Upper lobe of left lung (tissue), 6 donors: ENCODE data around the gene CERS1. TPM values are rescaled to one million over a fixed set of nuclear protein-coding genes. Genes with fewer than 3 reads are reported as not detected.

Experiments
- ATAC-seq, 2 donors: fragments of 200-7000 bp; cut with Tn5 transposase; one replicate each; pipeline ENCODE4 v1.9.1; 2022; ENCODE audit warnings: mild to moderate bottlenecking in 2 of 2, moderate library complexity in 2 of 2; ENCODE audit not compliant: low FRiP score in 2 of 2
- DNase-seq, 2 donors: peaks; one replicate each; pipeline ENCODE4 v3.0.0-alpha.2; 2019 to 2020
- H3K27ac ChIP-seq, 4 donors: fragments of 200-600 bp; sonication (generic); one replicate each; pipeline ENCODE4 v1.5.1; 2016 to 2019
- H3K27me3 ChIP-seq, 4 donors: fragments of 200-600 bp; sonication (generic); one replicate each; pipeline ENCODE4 v1.5.1; 2017 to 2019
- H3K36me3 ChIP-seq, 4 donors: fragments of 200-600 bp; sonication (generic); one replicate each; pipeline ENCODE4 v1.5.1; 2016 to 2019
- H3K4me1 ChIP-seq, 4 donors: fragments of 200-600 bp; sonication (generic); one replicate each; pipeline ENCODE4 v1.5.1; 2018 to 2019
- H3K4me3 ChIP-seq, 4 donors: fragments of 200-600 bp; sonication (generic); one replicate each; pipeline ENCODE4 v1.5.1; 2017 to 2019; ENCODE audit warnings: mild to moderate bottlenecking in 2 of 4, moderate library complexity in 1 of 4
- H3K9me3 ChIP-seq, 4 donors: fragments of 200-600 bp; sonication (generic); one replicate each; pipeline ENCODE4 v1.5.1; 2018 to 2019
- EP300 ChIP-seq, 4 donors: sonication (generic); formaldehyde crosslinking; IDR thresholded peaks; one replicate each; pipeline ENCODE4 v1.5.1; 2017; ENCODE audit warnings: antibody characterized with exemption in 4 of 4, control low read depth in 2 of 4
- POLR2A ChIP-seq, 4 donors: fragments of 450-650 bp; IDR thresholded peaks; one replicate each; pipeline ENCODE4 v1.5.1; 2016 to 2017; ENCODE audit warnings: antibody characterized with exemption in 4 of 4, mild to moderate bottlenecking in 2 of 4
- POLR2AphosphoS5 ChIP-seq, 2 donors: sonication (generic); formaldehyde crosslinking; IDR thresholded peaks; one replicate each; pipeline ENCODE4 v1.5.1; 2017; ENCODE audit warnings: antibody characterized with exemption in 2 of 2
- WGBS, 2 donors: methylation state at CpG; one replicate each; pipeline ENCODE4 v1.1.5; 2017 to 2018; 5-methylcytosine and 5-hydroxymethylcytosine counted together
- total RNA-seq, 6 donors: library from RNA; depleted of rRNA in 4 of 6; stranded (reverse); fragments of >200 nt in 4 of 6; gene quantifications; one replicate each; pipeline versions ENCODE4 v1.1.0 to v1.2.1, GENCODE V29; 2016 to 2021
- TF ChIP-seq, protein P1 (sequence below), 6 experiments: fragments of 450-650 bp in 4 of 6; fragments of 200-600 bp in 2 of 6; sonication (generic) in 2 of 6; IDR thresholded peaks; one replicate each; pipeline ENCODE4 v1.5.1; 2016 to 2019; ENCODE audit warnings: antibody characterized with exemption in 6 of 6
- donor health status: DM: no; HTN: no; CAD: no; lungs with moderate emphysema.
- donor health status: DM: no; HTN: yes; CAD: no; lungs with severe emphysema.

CERS1 gene
- total RNA-seq, 6 donors from 2014 or later = 0.20 to 0.30 TPM; not detected in 4

DNA sequence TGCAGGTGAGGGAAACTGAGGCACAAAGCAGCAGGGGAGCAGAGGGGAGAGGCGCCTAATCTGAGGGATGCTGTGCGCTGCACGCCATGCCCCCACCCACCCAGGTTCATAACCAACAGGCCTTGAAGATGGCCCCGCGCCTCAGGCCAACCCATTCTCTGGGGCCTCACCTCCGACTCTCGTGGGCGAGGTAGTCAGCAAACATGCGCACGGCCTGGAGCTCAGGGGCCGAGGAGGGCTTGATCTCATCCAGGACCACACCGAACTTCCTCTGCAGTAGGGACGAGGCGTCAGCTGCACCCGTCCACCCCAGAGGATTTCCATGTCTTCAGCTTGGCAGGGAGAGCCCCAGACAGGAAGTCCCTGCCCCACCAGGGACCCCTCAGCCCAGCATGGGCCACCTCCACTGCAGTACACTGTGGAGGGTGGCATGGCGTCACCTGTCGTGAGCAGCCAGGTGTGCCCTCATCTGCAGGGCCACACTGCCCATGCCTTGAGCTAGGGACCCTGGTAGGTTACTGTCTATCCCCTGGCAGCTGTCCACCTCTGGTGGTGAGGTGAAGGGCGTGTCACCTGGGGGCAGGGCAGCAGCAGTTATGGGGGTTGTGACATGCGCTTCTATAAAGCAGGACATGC lies 15.0 kb upstream of the CERS1 start:
- Histone ChIP-seq H3K4me3 (no peak overlapping the region), H3K4me1 (peaks cover 0 to 17% (median 2%) of the 10 kb centered on the region in 4 donors), H3K9me3 (no peaks in the 10 kb centered on the region), H3K27ac (no peak overlapping the region), H3K27me3 (no peaks in the 10 kb centered on the region), H3K36me3 (peaks cover 8 to 91% (median 58%) of the 10 kb centered on the region in 4 donors)
- ATAC-seq (no peak), DNase-seq (peak in 1 of 2 donors; percentile 51)
- 89 to 95% methylated on average over 4 to 13 of the region's 19 CpGs for WGBS, 2 donors
- TF ChIP-seq POLR2AphosphoS5 (IDR thresholded peaks at IDR 0.05) (no peak), POLR2A (IDR thresholded peaks at IDR 0.05) (no peak), EP300 (IDR thresholded peaks at IDR 0.05) (no peak)
- TF ChIP-seq, protein P1, sequence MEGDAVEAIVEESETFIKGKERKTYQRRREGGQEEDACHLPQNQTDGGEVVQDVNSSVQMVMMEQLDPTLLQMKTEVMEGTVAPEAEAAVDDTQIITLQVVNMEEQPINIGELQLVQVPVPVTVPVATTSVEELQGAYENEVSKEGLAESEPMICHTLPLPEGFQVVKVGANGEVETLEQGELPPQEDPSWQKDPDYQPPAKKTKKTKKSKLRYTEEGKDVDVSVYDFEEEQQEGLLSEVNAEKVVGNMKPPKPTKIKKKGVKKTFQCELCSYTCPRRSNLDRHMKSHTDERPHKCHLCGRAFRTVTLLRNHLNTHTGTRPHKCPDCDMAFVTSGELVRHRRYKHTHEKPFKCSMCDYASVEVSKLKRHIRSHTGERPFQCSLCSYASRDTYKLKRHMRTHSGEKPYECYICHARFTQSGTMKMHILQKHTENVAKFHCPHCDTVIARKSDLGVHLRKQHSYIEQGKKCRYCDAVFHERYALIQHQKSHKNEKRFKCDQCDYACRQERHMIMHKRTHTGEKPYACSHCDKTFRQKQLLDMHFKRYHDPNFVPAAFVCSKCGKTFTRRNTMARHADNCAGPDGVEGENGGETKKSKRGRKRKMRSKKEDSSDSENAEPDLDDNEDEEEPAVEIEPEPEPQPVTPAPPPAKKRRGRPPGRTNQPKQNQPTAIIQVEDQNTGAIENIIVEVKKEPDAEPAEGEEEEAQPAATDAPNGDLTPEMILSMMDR (IDR thresholded peaks at IDR 0.05) = no peak

DNA sequence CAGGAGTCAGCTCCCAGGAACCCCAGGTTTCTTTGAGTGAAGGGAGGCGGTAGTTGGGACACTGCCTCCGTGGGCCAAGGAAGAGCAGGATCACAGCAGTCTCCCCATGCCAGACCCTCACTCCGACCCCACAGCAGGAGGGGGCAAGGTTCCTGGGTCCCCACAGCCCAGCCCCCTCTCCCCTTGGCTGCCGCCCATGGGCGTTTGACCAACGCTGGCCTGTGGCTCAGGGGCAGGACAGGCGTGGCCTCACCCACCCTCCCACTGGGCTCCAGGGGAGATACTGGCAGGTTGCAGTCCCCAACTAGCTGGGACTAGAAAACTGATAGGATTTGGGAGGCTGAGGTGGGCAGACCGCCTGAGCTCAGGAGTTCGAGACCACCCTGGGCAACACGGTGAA lies 14.1 kb upstream of the CERS1 start:
- Histone ChIP-seq H3K27me3 (no peaks in the 10 kb centered on the region), H3K27ac (no peak overlapping the region), H3K9me3 (no peaks in the 10 kb centered on the region), H3K4me3 (no peak overlapping the region), H3K36me3 (peaks cover 9 to 90% (median 60%) of the 10 kb centered on the region in 4 donors), H3K4me1 (peaks cover 0 to 8% (median 0%) of the 10 kb centered on the region in 4 donors)
- WGBS, 2 donors = 91 to 100% methylated on average over 3 to 10 of the region's 10 CpGs
- TF ChIP-seq, protein P1 (IDR thresholded peaks at IDR 0.05) = no peak
- TF ChIP-seq EP300 (IDR thresholded peaks at IDR 0.05) (no peak), POLR2AphosphoS5 (IDR thresholded peaks at IDR 0.05) (no peak), POLR2A (IDR thresholded peaks at IDR 0.05) (no peak)
- DNase-seq (no peak), ATAC-seq (no peak)

DNA sequence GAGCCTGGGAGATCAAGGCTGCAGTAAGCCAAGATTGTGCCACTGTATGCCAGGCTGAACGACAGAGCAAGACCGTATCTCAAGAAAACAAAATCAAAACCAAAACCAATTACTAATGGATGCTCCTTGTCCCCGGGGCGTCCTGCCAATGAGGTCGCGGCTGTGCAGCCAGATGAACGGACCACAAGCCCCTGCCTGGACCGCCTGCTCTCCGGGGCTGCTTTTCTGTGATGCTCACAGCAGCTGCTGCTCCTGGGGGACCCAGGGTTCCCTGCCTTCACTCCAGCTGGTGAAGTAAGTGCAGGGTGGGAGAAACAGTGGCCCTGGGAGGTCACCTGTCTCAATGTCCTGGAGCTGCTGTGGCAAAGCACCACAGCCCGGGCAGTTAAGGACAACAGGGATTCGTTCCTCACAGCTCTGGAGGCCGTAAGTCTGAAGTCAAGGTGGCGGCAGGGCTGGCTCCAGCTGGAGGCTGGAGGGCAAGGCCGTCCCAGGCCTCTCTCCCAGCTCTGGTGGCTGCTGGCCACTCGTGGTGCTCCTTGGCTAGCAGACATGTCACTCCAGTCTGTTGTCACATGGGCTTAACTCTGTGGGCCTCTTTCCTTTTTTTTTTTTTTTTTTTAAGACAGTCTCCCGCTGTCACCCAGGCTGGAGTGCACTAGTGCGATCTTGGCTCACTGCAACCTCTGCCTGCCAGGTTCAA lies 13.1 kb upstream of the CERS1 start:
- no peak for ATAC-seq
- DNase-seq = no peak

DNA sequence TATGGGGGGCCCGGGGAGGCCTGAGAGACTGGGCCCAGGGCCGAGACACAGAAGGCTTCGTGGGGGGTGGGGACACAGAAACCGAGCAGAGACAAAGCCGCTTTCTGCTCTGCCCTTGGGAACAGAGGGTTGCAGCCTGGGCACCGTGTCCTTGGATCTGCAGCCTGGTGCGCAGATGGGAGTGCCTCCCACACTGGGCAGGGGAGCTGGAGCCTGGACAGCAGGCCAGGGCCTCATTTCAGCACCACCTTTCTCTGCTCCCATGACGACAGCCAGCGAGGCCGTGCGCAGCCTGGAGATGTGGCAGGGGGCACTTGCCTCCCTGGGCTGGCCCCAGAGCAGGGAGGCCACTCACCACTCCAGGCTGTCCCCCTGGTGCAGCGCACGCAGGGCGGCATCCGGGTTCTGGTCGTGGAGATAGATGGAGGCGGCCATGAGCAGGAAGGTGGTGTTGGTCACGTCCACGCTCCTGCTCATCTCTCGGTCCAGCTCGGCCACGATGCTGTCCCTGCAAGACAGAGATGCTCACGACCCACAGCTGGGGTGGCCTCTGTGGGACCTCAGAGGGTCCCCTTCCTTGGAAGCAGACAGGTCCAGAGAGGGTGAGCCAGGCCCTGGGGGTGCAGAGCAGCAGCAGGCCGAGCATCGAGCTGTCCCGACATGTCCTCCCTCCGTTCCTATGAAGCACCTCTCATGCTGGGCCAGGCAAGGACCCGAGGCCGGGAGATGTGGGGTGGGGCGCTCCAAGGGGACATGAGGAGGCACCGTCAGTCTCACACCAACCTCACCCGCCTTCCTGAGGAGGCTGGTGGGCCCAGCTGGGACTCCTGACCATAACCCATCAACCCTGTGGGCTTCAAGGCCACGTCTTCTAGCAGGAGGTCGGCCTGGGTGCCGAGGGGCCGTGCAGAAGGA lies 10.9 kb upstream of the CERS1 start:
- ATAC-seq (no peak), DNase-seq (peak in 1 of 2 donors; percentile 71)
- Histone ChIP-seq H3K4me1 (no peaks in the 10 kb centered on the region), H3K9me3 (no peaks in the 10 kb centered on the region), H3K4me3 (no peak overlapping the region), H3K27me3 (no peaks in the 10 kb centered on the region), H3K36me3 (peaks cover 6 to 86% (median 69%) of the 10 kb centered on the region in 4 donors), H3K27ac (no peak overlapping the region)
- TF ChIP-seq, protein P1 (IDR thresholded peaks at IDR 0.05) = no peak
- TF ChIP-seq EP300 (IDR thresholded peaks at IDR 0.05) (no peak), POLR2A (IDR thresholded peaks at IDR 0.05) (no peak), POLR2AphosphoS5 (IDR thresholded peaks at IDR 0.05) (no peak)
- 94 to 95% methylated on average over 13 to 36 of the region's 36 CpGs for WGBS, 2 donors

More for the DNA sequence above, 13.1 kb upstream of the CERS1 start:
- Histone ChIP-seq H3K4me1 (peaks cover 0 to 5% (median 0%) of the 10 kb centered on the region in 4 donors), H3K36me3 (peaks cover 14 to 92% (median 66%) of the 10 kb centered on the region in 4 donors), H3K4me3 (no peak overlapping the region), H3K9me3 (no peaks in the 10 kb centered on the region), H3K27me3 (no peaks in the 10 kb centered on the region), H3K27ac (no peak overlapping the region)
- WGBS, 2 donors = 94 to 96% methylated on average over 17 of the region's 17 CpGs
- no peak for TF ChIP-seq EP300 (IDR thresholded peaks at IDR 0.05)
- no peak for TF ChIP-seq POLR2AphosphoS5 (IDR thresholded peaks at IDR 0.05)
- no peak for TF ChIP-seq POLR2A (IDR thresholded peaks at IDR 0.05)
- TF ChIP-seq, protein P1 (IDR thresholded peaks at IDR 0.05) = no peak
